PFSK-1 (cell line): ENCODE results near the gene CASP9.

ENCODE experiments used
- POLR2AphosphoS5 ChIP-seq: IDR thresholded peaks from 2 replicates; pipeline ENCODE4 v1.6.1; 2012; ENCODE audit warnings: low read depth, mild to moderate bottlenecking, control low read depth, low read length, moderate library complexity
- REST ChIP-seq, 2 experiments: IDR thresholded peaks; 2 replicates each; pipeline versions ENCODE4 v1.6.1 to v1.8.0; 2011 to 2012; ENCODE audit warnings: low read depth in 2 of 2, low read length in 2 of 2, control low read depth in 1 of 2, inconsistent platforms in 1 of 2, mild to moderate bottlenecking in 1 of 2, moderate library complexity in 1 of 2; ENCODE audit not compliant: insufficient read depth in 1 of 2
- TAF1 ChIP-seq: IDR thresholded peaks from 2 replicates; pipeline ENCODE4 v1.6.1; 2012; ENCODE audit warnings: low read length, control low read depth, borderline replicate concordance; ENCODE audit not compliant: insufficient read depth

- TF ChIP-seq REST (IDR thresholded peaks at IDR 0.05; ENCODE audit: insufficient read depth in 1 of 2, low read depth in 2 of 2, low read length in 2 of 2) (no peak), TAF1 (no peak), POLR2AphosphoS5 (no peak)
Observed at GRCh38 chr1:15559189-15559810, 35.3 kb upstream of the CASP9 start.
